Amniotic epithelial cell (primary cell): ENCODE results near the gene PTPN3.
"Not testable (repeated sequence)": the region's sequence is repeated elsewhere in the genome, so short reads cannot be mapped to it uniquely, and the experiment has no call there.

Source experiments
- DNase-seq: peaks from one replicate; pipeline ENCODE4 v3.0.0-alpha.2; 2010; ENCODE audit warnings: low read depth

The PTPN3 gene

DNA sequence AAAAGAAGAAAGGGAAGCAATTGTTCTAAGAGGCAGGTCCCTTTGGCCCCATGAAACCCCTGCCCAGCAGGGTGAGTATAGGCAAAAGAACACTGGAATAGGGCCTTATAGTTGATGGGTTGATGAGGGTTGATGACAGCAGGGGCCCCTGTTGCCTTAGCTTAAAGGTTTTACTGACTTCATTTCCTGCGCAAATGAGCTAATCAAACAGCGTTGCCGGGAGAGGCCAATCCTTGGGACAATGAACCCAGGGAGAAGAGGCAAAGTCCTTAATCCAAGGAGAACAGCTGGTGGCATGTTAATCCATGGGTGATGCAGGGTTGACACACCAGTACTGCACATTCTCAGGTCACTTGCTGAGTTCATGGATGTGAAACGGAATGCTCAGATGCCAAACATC is 155.2 kb downstream of the PTPN3 start:
- no peak for DNase-seq

DNA sequence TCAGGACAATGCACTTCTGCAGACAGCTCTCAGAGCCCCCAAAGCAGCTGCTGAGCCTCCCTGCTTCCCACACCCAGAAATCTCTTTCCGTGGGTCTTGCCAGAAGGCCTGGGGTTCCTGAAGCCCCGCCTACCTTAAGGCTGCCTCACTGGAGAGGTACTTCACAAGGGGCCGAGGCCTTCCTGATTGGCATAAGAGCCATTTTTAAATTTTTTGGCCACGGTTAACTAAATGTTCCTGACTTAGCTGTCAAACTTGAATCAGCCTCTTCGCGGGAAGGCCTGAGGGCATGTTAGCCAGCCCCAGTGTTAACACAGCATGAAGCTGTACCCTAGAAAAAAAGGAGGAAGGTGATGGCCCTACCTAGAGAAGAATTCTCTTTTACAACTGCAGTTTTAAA is 156.5 kb downstream of the PTPN3 start:
- DNase-seq = no peak

GRCh38 chr9:109340979-109341378 is 157.1 kb downstream of the PTPN3 start:
- DNase-seq = not testable (repeated sequence)

- no peak for DNase-seq
Observed at GRCh38 chr9:109336409-109336808, 161.7 kb downstream of the PTPN3 start.

DNA sequence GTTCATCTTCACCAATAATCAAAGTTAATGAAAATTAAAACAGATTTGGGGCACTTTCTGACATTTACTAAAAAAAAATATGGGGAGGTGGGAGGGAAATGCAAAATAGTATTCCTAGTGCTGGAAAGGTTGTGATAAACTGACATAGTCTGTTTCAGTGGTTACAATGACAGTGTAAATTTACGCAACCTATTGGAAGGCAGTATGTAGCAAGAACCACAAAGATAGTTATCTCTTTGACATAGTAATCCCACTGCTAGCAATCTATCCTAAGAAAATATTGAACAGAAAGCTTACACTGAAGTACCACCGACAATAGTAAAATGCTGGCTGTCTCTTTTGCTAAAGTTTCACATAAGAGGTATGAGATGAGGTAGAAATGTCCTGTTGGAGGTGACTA is 162.2 kb downstream of the PTPN3 start:
- peak; percentile 64 for DNase-seq

- no peak for DNase-seq
Observed at GRCh38 chr9:109335121-109335520, 163.0 kb downstream of the PTPN3 start.

DNA sequence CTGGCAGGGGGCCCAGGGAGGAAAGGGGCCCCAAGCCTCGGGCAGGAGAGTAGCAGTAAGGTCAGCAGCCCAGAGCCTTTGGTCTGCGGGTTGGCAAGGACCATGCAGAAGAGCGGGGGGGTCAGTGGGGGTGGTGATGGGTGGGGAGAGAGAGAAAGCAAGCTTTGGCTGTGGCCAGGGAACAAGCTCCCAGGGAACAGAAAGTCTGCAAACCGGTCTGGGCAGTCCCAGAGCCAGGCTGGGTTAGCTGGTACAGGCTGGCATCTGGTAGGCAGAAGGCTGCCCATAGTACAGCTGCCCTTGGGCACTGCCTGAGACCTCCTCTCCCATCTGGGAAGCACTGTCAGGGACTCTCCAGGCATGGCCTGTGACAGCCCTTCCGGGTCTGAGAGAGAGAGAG is 166.8 kb downstream of the PTPN3 start:
- DNase-seq = peak; percentile 63

GRCh38 chr9:109329638-109330258 is 168.4 kb downstream of the PTPN3 start:
- peak; percentile 10 for DNase-seq

DNA sequence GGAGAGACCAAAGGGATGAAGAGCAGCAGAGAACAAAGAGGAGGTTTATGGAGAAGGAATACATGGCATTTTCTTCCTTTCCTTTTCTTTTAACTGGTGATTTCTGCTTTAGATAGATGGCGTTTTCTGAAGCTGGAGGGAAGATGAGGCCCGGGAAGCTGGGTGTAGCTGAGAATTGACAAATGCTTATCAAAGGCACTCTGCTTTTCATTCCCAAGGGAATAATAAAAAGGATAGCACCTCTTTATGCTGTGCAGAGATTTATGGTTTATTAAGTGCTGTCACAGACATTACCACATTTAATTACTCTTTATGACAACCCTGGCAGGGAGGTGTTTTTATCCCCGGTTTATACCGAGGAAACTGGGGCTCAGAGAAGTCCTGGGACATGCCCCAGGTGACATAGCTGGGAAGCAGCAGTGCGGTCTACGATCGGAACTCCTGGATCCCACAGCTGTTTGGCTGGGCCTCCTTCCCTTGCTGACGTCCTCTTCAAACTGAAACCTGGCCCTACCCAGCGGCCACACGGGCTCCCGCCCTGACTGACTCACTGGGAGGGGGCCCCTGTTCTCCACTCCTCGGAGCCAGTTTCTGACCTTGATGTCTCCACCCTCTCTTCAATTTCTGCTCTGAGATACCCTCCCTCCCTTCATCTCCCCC is 169.0 kb downstream of the PTPN3 start:
- DNase-seq = peak; percentile 48
